HG03108 (cell line): ENCODE results near the gene BCKDHB.
"Not testable (repeated sequence)": the region's sequence is repeated elsewhere in the genome, so short reads cannot be mapped to it uniquely, and the experiment has no call there.

Source experiments
- ATAC-seq: cut with Tn5 transposase; IDR thresholded peaks from one replicate; pipeline ENCODE4 v1.9.1; 2021; ENCODE audit warnings: moderate library complexity; ENCODE audit not compliant: unreplicated experiment

Gene BCKDHB

GRCh38 chr6:80205404-80205803 lies 98.9 kb downstream of the BCKDHB start:
- no peak for ATAC-seq

- ATAC-seq, result no peak
Measured at GRCh38 chr6:80206758-80207157, 100.3 kb downstream of the BCKDHB start.

- no peak for ATAC-seq
Measured at GRCh38 chr6:80209430-80209829, 103.0 kb downstream of the BCKDHB start.

GRCh38 chr6:80210618-80211017 lies 104.1 kb downstream of the BCKDHB start:
- ATAC-seq, result no peak

GRCh38 chr6:80211286-80211685 lies 104.8 kb downstream of the BCKDHB start:
- ATAC-seq, result no peak

- not testable (repeated sequence) for ATAC-seq
Measured at GRCh38 chr6:80211890-80212289, 105.4 kb downstream of the BCKDHB start.

GRCh38 chr6:80214436-80215022 lies 108.1 kb downstream of the BCKDHB start:
- peak; percentile 78 for ATAC-seq

GRCh38 chr6:80215063-80215462 lies 108.6 kb downstream of the BCKDHB start:
- no peak for ATAC-seq

- no peak for ATAC-seq
Measured at GRCh38 chr6:80217794-80218193, 111.3 kb downstream of the BCKDHB start.

GRCh38 chr6:80223743-80224212 lies 117.3 kb downstream of the BCKDHB start:
- no peak for ATAC-seq

- no peak for ATAC-seq
Measured at GRCh38 chr6:80226151-80226550, 119.7 kb downstream of the BCKDHB start.

- no peak for ATAC-seq
Measured at GRCh38 chr6:80226699-80227098, 120.2 kb downstream of the BCKDHB start.

GRCh38 chr6:80227545-80228105 lies 121.2 kb downstream of the BCKDHB start:
- no peak for ATAC-seq

GRCh38 chr6:80233262-80233661 lies 126.8 kb downstream of the BCKDHB start:
- ATAC-seq, result no peak

GRCh38 chr6:80233958-80234357 lies 127.5 kb downstream of the BCKDHB start:
- no peak for ATAC-seq

GRCh38 chr6:80234401-80234800 lies 127.9 kb downstream of the BCKDHB start:
- ATAC-seq, result no peak

- ATAC-seq, result no peak
Measured at GRCh38 chr6:80234908-80235307, 128.4 kb downstream of the BCKDHB start.

- ATAC-seq, result no peak
Measured at GRCh38 chr6:80235647-80236046, 129.2 kb downstream of the BCKDHB start.

GRCh38 chr6:80238754-80239153 lies 132.3 kb downstream of the BCKDHB start:
- ATAC-seq, result not testable (repeated sequence)

- no peak for ATAC-seq
Measured at GRCh38 chr6:80245043-80245442, 138.6 kb downstream of the BCKDHB start.

- no peak for ATAC-seq
Measured at GRCh38 chr6:80249897-80250296, 143.4 kb downstream of the BCKDHB start.

- ATAC-seq, result no peak
Measured at GRCh38 chr6:80250391-80250997, 144.0 kb downstream of the BCKDHB start.
